ENCODE measurements around the gene ZNF732.
"Not testable (repeated sequence)": the region's sequence is repeated elsewhere in the genome, so short reads cannot be mapped to it uniquely, and the experiment has no call there.

ZNF732 gene

GRCh38 chr4:304969-305680 is at the start of gene ZNF732:
ZNF732 (minus strand) TSS chr4:305474; CDS start chr4:305310, 164 bp downstream.
- no peak for DNase-seq (ENCODE audit: low read depth in 2 of 2, low spot score in 1 of 2)

- no peak for DNase-seq (ENCODE audit: low read depth in 2 of 2, low spot score in 1 of 2)
These were observed 34.7 kb upstream of the ZNF732 start for GRCh38 chr4:340011-340410.

- no peak for DNase-seq (ENCODE audit: low read depth in 2 of 2, low spot score in 1 of 2)
These were observed 33.5 kb upstream of the ZNF732 start for GRCh38 chr4:338759-339097.

- DNase-seq (ENCODE audit: low read depth in 2 of 2, low spot score in 1 of 2), result peak; percentile 14 to 40
These were observed 32.9 kb upstream of the ZNF732 start for GRCh38 chr4:337932-338758.

- peak; percentile 74 to 84 for DNase-seq (ENCODE audit: low read depth in 2 of 2, low spot score in 1 of 2)
These were observed 32.1 kb upstream of the ZNF732 start, which contains the start of gene ZNF141 for GRCh38 chr4:337143-337931. ZNF141 (plus strand) TSS chr4:337814; CDS start chr4:337984, 170 bp downstream.

- DNase-seq (ENCODE audit: low read depth in 2 of 2, low spot score in 1 of 2), result no peak
These were observed 31.5 kb upstream of the ZNF732 start for GRCh38 chr4:336893-337142.

- DNase-seq (ENCODE audit: low read depth in 2 of 2, low spot score in 1 of 2), result no peak
These were observed 31.0 kb upstream of the ZNF732 start for GRCh38 chr4:336099-336892.

- DNase-seq (ENCODE audit: low read depth in 2 of 2, low spot score in 1 of 2), result no peak
These were observed 30.2 kb upstream of the ZNF732 start for GRCh38 chr4:335515-335914.

- no peak for DNase-seq (ENCODE audit: low read depth in 2 of 2, low spot score in 1 of 2)
These were observed 23.5 kb upstream of the ZNF732 start for GRCh38 chr4:328729-329128.

- no peak for DNase-seq (ENCODE audit: low read depth in 2 of 2, low spot score in 1 of 2)
These were observed 9.1 kb upstream of the ZNF732 start for GRCh38 chr4:314296-314903.

- no peak for DNase-seq (ENCODE audit: low read depth in 2 of 2, low spot score in 1 of 2)
These were observed 4.5 kb upstream of the ZNF732 start for GRCh38 chr4:309807-310206.

- DNase-seq (ENCODE audit: low read depth in 2 of 2, low spot score in 1 of 2), result no peak
These were observed 1.3 kb upstream of the ZNF732 start for GRCh38 chr4:306551-306961.

- not testable (repeated sequence) for DNase-seq (ENCODE audit: low read depth in 2 of 2, low spot score in 1 of 2)
These were observed 758 bp downstream of the ZNF732 start for GRCh38 chr4:304516-304915.

GRCh38 chr4:302381-302780 is 2.9 kb downstream of the ZNF732 start:
- DNase-seq (ENCODE audit: low read depth in 2 of 2, low spot score in 1 of 2), result no peak

- DNase-seq (ENCODE audit: low read depth in 2 of 2, low spot score in 1 of 2), result no peak
These were observed 10.5 kb downstream of the ZNF732 start for GRCh38 chr4:294732-295131.

- no peak for DNase-seq (ENCODE audit: low read depth in 2 of 2, low spot score in 1 of 2)
These were observed 16.4 kb downstream of the ZNF732 start for GRCh38 chr4:288891-289290.

- DNase-seq (ENCODE audit: low read depth in 2 of 2, low spot score in 1 of 2), result no peak
These were observed 31.8 kb downstream of the ZNF732 start for GRCh38 chr4:273309-274017.

- no peak for DNase-seq (ENCODE audit: low read depth in 2 of 2, low spot score in 1 of 2)
These were observed 33.7 kb downstream of the ZNF732 start for GRCh38 chr4:271492-272103.

GRCh38 chr4:259240-259639 is 46.0 kb downstream of the ZNF732 start:
- not testable (repeated sequence) for DNase-seq (ENCODE audit: low read depth in 2 of 2, low spot score in 1 of 2)

GRCh38 chr4:256492-256891 is 48.8 kb downstream of the ZNF732 start:
- DNase-seq (ENCODE audit: low read depth in 2 of 2, low spot score in 1 of 2), result no peak
